ENCODE results near the gene RAMP1. TPM values are rescaled to one million over a fixed set of nuclear protein-coding genes. Genes with fewer than 3 reads are reported as not detected.

The RAMP1 gene
- total RNA-seq, 4 donors from 2014 or later = 11.6 to 87.4 (median 37.1) TPM

DNA sequence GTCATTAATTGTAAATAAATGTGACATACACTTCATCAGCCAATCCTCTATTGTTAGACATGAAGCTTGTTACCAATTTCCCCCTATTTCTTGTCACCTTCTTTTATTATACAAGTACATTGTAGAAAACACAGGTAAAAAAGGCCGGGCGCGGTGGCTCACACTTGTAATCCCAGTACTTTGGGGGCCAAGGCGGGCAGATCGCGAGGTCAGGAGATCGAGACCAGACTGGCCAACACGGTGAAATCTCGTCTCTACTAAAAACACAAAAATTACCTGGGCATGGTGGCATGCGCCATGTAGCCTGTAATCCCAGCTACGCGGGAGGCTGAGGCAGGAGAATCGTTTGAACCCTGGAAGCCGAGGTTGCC lies 64.7 kb downstream of the RAMP1 start:
- H3K4me1 ChIP-seq = peaks cover 0 to 15% (median 0%) of the 10 kb centered on the region in 4 donors
- peak in 1 of 3 donors; percentile 40 for DNase-seq
- TF ChIP-seq POLR2A (IDR thresholded peaks at IDR 0.05) = no peak
- TF ChIP-seq, protein P1, sequence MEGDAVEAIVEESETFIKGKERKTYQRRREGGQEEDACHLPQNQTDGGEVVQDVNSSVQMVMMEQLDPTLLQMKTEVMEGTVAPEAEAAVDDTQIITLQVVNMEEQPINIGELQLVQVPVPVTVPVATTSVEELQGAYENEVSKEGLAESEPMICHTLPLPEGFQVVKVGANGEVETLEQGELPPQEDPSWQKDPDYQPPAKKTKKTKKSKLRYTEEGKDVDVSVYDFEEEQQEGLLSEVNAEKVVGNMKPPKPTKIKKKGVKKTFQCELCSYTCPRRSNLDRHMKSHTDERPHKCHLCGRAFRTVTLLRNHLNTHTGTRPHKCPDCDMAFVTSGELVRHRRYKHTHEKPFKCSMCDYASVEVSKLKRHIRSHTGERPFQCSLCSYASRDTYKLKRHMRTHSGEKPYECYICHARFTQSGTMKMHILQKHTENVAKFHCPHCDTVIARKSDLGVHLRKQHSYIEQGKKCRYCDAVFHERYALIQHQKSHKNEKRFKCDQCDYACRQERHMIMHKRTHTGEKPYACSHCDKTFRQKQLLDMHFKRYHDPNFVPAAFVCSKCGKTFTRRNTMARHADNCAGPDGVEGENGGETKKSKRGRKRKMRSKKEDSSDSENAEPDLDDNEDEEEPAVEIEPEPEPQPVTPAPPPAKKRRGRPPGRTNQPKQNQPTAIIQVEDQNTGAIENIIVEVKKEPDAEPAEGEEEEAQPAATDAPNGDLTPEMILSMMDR (IDR thresholded peaks at IDR 0.05) = no peak
- no peak overlapping the region for H3K27ac ChIP-seq
- no peaks in the 10 kb centered on the region for H3K27me3 ChIP-seq
- H3K9me3 ChIP-seq = no peaks in the 10 kb centered on the region
- no peaks in the 10 kb centered on the region for H3K36me3 ChIP-seq
- H3K4me3 ChIP-seq = no peak overlapping the region

DNA sequence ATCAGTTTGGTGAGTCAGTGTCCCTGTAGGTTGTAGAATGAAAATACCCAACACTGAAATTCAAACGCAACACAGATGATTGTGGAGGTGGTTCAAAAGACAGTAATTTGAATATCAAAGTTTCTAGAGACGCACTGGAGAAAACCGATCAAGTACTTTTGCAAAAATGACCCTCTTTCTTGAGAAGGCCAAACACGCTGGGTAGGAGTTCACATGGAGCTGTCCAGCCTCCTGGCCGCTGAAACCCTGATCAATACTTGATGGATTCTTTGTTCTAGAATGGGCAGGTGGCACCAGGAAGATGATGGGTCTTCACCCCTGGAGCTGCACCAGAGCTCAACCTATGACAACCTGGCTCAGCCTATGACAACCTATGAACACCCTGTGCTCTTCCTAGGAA lies 67.7 kb downstream of the RAMP1 start:
- no peaks in the 10 kb centered on the region for H3K9me3 ChIP-seq
- TF ChIP-seq, protein P1 (IDR thresholded peaks at IDR 0.05) = no peak
- TF ChIP-seq POLR2A (IDR thresholded peaks at IDR 0.05) = no peak
- no peaks in the 10 kb centered on the region for H3K36me3 ChIP-seq
- H3K27me3 ChIP-seq = no peaks in the 10 kb centered on the region
- H3K4me3 ChIP-seq = no peak overlapping the region
- DNase-seq = no peak
- no peak overlapping the region for H3K27ac ChIP-seq
- peaks cover 0 to 24% (median 0%) of the 10 kb centered on the region in 4 donors for H3K4me1 ChIP-seq

DNA sequence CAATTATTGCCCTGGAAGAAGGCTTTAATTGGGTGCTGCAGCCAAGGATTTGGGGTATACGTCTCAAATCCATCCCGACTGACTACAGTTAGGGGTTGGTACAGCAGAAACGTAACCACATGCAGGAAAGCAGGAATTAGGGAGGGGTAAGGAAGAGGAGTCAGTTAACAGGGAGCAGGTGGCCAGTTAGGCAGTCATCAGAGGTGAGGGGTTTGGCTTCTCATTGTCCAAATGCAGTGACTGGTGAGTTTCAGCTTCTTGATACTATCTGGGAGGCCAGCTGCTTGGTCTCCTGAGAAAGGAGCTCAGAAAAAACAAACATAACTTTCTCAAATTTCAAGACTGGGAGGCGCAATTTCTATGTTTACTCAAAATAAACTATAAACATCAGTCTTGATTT lies 68.6 kb downstream of the RAMP1 start:
- no peak overlapping the region for H3K4me3 ChIP-seq
- H3K27ac ChIP-seq = no peak overlapping the region
- H3K27me3 ChIP-seq = no peaks in the 10 kb centered on the region
- no peaks in the 10 kb centered on the region for H3K9me3 ChIP-seq
- H3K4me1 ChIP-seq = peaks cover 0 to 17% (median 0%) of the 10 kb centered on the region in 4 donors
- no peaks in the 10 kb centered on the region for H3K36me3 ChIP-seq
- DNase-seq = no peak
- TF ChIP-seq, protein P1 (IDR thresholded peaks at IDR 0.05) = no peak
- TF ChIP-seq POLR2A (IDR thresholded peaks at IDR 0.05) = no peak

DNA sequence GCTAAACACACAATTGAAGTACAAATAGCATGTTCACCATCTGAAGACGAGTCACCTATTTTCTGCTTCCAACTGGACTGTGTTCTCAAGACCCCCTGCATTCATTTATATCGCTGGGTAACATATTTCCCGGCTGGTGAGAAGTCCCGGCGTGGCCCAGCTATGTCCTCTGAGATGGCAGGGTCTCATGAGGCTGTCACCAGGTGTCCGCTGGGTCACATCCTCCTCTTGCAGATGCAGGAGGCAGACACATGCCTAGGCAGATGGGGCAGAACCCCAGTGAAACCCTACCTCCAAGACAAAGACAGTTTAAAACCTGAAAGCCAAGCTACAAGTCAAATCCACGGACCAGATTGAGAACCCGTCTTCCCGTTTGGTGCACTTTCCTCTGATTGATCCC lies 70.6 kb downstream of the RAMP1 start:
- DNase-seq = no peak

DNA sequence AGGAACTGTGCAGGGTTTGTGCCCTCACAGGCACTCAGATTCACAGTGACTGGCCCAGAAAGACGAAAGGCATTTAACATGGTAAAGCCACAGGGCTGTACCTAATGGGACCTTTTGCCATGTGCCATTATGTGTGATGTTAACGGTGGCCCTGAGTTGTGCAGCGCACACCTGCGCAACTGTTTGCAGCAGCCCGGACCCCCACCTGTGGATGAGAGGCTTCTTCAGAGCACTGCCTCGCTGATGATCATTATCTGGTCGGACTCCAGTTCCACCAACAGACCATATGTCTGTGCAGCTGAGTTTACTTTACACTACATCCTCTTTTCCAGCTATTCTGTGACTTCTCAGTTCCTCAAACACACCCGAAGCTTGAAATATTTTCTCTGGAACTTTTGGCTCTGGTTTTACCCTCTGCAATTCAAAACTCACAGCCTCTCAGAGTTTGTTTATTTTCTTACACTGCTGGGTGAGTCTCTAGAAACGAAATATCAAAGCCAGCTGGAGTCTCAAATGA lies 71.8 kb downstream of the RAMP1 start:
- no peak for DNase-seq
- H3K27ac ChIP-seq = peak overlapping the region in 2 of 4 donors; percentile 42 to 43
- H3K36me3 ChIP-seq = no peaks in the 10 kb centered on the region
- no peaks in the 10 kb centered on the region for H3K27me3 ChIP-seq
- peaks cover 0 to 9% (median 0%) of the 10 kb centered on the region in 4 donors for H3K4me1 ChIP-seq
- no peaks in the 10 kb centered on the region for H3K9me3 ChIP-seq
- TF ChIP-seq, protein P1 (IDR thresholded peaks at IDR 0.05) = no peak
- no peak for TF ChIP-seq POLR2A (IDR thresholded peaks at IDR 0.05)
- no peak overlapping the region for H3K4me3 ChIP-seq

More for the DNA sequence above, 70.6 kb downstream of the RAMP1 start:
- H3K4me3 ChIP-seq = no peak overlapping the region
- H3K27ac ChIP-seq = no peak overlapping the region
- H3K27me3 ChIP-seq = no peaks in the 10 kb centered on the region
- peaks cover 0 to 9% (median 0%) of the 10 kb centered on the region in 4 donors for H3K4me1 ChIP-seq
- H3K9me3 ChIP-seq = no peaks in the 10 kb centered on the region
- no peaks in the 10 kb centered on the region for H3K36me3 ChIP-seq
- TF ChIP-seq, protein P1 (IDR thresholded peaks at IDR 0.05) = no peak
- no peak for TF ChIP-seq POLR2A (IDR thresholded peaks at IDR 0.05)

DNA sequence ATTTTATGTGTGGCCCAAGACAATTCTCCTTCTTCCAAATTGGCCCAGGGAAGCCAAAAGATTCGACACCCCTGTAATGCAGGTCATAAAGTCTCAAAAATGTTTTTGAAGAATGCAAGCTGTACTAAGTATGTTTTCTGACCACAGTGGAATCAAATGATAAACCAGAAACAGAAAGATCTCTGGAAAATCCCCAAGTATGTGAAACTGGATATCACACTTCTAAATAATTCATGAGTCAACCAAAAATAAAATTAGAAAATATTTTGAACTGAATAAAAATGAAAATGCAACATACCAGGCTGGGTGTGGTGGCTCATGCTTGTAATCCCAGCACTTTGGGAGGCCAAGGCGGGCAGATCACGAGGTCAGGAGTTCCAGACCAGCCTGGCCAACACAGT lies 73.3 kb downstream of the RAMP1 start:
- no peak for TF ChIP-seq POLR2A (IDR thresholded peaks at IDR 0.05)
- TF ChIP-seq, protein P1 (IDR thresholded peaks at IDR 0.05) = no peak
- peaks cover 0 to 9% (median 0%) of the 10 kb centered on the region in 4 donors for H3K4me1 ChIP-seq
- H3K4me3 ChIP-seq = no peak overlapping the region
- H3K9me3 ChIP-seq = no peaks in the 10 kb centered on the region
- H3K27ac ChIP-seq = no peak overlapping the region
- no peaks in the 10 kb centered on the region for H3K36me3 ChIP-seq
- H3K27me3 ChIP-seq = no peaks in the 10 kb centered on the region
- no peak for DNase-seq
